ENCODE data around the gene KRIT1. TPM values are rescaled to one million over a fixed set of nuclear protein-coding genes. Genes with fewer than 3 reads are reported as not detected.

The KRIT1 gene
- polyA plus RNA-seq, 1 experiment, result 45.1 TPM

GRCh38 chr7:92253251-92253650 is 7.5 kb upstream of the KRIT1 start:
- no peak for DNase-seq (ENCODE audit: low read depth, low spot score)
- TF ChIP-seq CTCF (IDR thresholded peaks at IDR 0.05; ENCODE audit: low read depth, low read length), result no peak
- H3K27me3 ChIP-seq (ENCODE audit: control insufficient read depth, insufficient read depth, low read length), result no peaks in the 10 kb centered on the region
- H3K4me3 ChIP-seq (ENCODE audit: low read depth, low read length), result no peak overlapping the region
- no peak overlapping the region for H3K27ac ChIP-seq (ENCODE audit: low read depth, low read length)
- POLR2A ChIA-PET, result no interaction called here
- CTCF ChIA-PET, result no interaction called here
- no peaks in the 10 kb centered on the region for H3K9me3 ChIP-seq (ENCODE audit: control insufficient read depth, insufficient read depth, low read length)

DNA sequence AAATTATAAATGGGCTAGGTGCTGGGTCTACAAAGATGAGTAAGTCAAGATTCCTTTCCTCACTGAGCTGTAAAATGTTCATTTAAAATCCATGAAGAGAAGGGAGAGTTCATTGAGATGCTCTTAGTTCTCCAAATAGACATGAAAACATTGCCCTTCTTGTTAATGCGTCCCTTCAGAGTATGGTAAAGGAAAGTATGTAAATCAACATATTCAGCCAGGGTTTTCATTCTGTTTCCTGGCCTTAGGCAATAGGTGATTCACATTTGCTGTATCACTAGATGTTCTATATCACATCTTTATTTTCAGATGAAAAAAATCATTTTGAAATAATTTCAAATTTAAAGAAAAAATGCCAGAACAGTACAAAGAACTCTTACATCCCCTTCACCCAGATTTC is 5.5 kb upstream of the KRIT1 start:
- H3K4me3 ChIP-seq (ENCODE audit: low read depth, low read length), result no peak overlapping the region
- ChIA-PET CTCF (interaction anchor here (1.0 kb wide), 1 partner anchor 72 kb away, joined by 3 read pairs; the partner anchor contains the start of gene LRRD1), POLR2A (no interaction called here)
- no peaks in the 10 kb centered on the region for H3K9me3 ChIP-seq (ENCODE audit: control insufficient read depth, insufficient read depth, low read length)
- no peak for TF ChIP-seq CTCF (IDR thresholded peaks at IDR 0.05; ENCODE audit: low read depth, low read length)
- H3K27ac ChIP-seq (ENCODE audit: low read depth, low read length), result no peak overlapping the region
- no peaks in the 10 kb centered on the region for H3K27me3 ChIP-seq (ENCODE audit: control insufficient read depth, insufficient read depth, low read length)
- no peak for DNase-seq (ENCODE audit: low read depth, low spot score)

DNA sequence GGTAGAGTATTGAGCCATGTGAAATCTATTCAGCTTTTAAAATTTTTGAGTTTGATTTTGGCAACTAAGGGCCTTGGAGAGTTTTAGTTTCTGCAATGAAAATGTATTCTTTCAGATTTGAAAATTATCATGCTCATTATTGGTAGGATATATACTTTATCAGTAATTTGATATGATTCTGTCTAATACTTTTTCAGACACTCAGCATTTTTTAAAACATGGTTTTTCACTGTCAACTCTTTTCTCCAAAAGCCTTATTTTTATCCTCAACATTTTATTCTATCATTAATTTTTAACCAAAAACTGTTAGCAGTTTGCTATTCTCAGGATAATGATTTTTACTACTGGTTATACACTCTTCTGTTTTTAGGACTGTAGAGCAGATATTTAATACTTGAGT is 4.9 kb upstream of the KRIT1 start:
- H3K27me3 ChIP-seq (ENCODE audit: control insufficient read depth, insufficient read depth, low read length), result no peaks in the 10 kb centered on the region
- H3K27ac ChIP-seq (ENCODE audit: low read depth, low read length), result no peak overlapping the region
- ChIA-PET CTCF (interaction anchor here (1.0 kb wide), 1 partner anchor 71 kb away, joined by 3 read pairs; the partner anchor contains the start of gene LRRD1), POLR2A (no interaction called here)
- H3K4me3 ChIP-seq (ENCODE audit: low read depth, low read length), result no peak overlapping the region
- TF ChIP-seq CTCF (IDR thresholded peaks at IDR 0.05; ENCODE audit: low read depth, low read length), result no peak
- no peaks in the 10 kb centered on the region for H3K9me3 ChIP-seq (ENCODE audit: control insufficient read depth, insufficient read depth, low read length)
- DNase-seq (ENCODE audit: low read depth, low spot score), result no peak

GRCh38 chr7:92246360-92247101 is 817 bp upstream of the KRIT1 start:
- no peak for TF ChIP-seq CTCF (IDR thresholded peaks at IDR 0.05; ENCODE audit: low read depth, low read length)
- POLR2A ChIA-PET, result interaction anchor here (0.9 to 1.5 kb wide), 3 partner anchors 107 to 201 kb away, joined by 3 to 7 read pairs (median 3); partner anchors contain the start of gene GATAD1
- peak overlapping the region; percentile 22 for H3K27ac ChIP-seq (ENCODE audit: low read depth, low read length)

More at GRCh38 chr7:92246360-92247101, 817 bp upstream of the KRIT1 start:
- CTCF ChIA-PET, result interaction anchor here (0.6 to 3.2 kb wide), 7 partner anchors 12 to 201 kb away, joined by 3 to 24 read pairs (median 3); partner anchors contain the start of genes GATAD1 and LRRD1
- no peak for DNase-seq (ENCODE audit: low read depth, low spot score)
- H3K4me3 ChIP-seq (ENCODE audit: low read depth, low read length), result peak overlapping the region; percentile 92
- H3K27me3 ChIP-seq (ENCODE audit: control insufficient read depth, insufficient read depth, low read length), result no peaks in the 10 kb centered on the region
- no peaks in the 10 kb centered on the region for H3K9me3 ChIP-seq (ENCODE audit: control insufficient read depth, insufficient read depth, low read length)

Measured in AG04450 (cell line).